Fibroblast of upper back skin (primary cell): Measurements from ENCODE around the gene ZNF569.
A peak's percentile ranks its signal among the peaks of the same experiment; 100 is the strongest.
"Not testable (repeated sequence)": the region's sequence is repeated elsewhere in the genome, so short reads cannot be mapped to it uniquely, and the experiment has no call there.

Experiments
- DNase-seq: peaks from one replicate; pipeline ENCODE4 v3.0.0-alpha.2; 2013

The ZNF569 gene

DNA sequence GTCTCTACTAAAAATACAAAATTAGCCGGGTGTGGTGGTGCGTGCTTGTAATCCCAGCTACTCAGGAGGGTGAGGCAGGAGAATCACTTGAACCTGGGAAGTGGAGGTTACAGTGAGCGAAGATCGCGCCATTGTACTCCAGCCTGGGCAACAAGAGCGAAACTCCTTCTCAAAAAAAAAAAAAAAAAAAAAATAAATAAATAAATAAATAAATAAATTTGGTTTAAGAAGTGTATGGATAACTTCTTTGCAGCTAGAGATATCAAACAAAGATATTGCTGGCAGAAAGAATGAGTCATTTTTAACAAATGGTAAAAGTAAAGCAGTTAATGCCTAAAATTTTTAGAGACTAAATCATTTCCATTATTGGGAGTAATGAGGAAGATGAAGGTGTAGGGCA, 75.8 kb downstream of the ZNF569 start:
- DNase-seq: not testable (repeated sequence)

GRCh38 chr19:37389234-37389633, 78.0 kb downstream of the ZNF569 start:
- no peak for DNase-seq

- DNase-seq: peak; percentile 96
These were observed 96.2 kb downstream of the ZNF569 start, which contains the start of gene ZNF527 for GRCh38 chr19:37370880-37371661. Gene ZNF527 (plus strand): TSS chr19:37371099. CDS start chr19:37374199, 3,100 bp downstream.

DNA sequence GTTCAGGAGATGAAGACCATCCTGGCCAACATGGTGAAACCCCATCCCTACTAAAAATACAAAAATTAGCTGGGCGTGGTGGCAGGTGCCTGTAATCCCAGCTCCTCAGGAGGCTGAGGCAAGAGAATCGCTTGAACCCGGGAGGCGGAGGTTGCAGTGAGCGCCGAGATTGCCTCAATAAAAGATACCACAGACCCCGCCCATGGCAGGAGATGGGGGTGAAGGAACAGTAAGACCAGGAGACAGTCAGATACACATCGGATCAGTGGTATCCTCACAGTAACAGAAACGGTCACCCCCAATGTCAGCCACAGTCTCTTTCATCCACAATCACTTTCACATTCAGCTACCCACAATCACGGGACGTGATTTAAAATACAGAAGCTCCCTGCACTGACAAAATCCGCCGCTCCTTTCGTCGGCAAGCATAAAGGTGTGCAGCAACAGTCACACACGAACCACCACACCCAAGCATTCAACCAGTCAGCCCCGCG, 96.8 kb downstream of the ZNF569 start:
- not testable (repeated sequence) for DNase-seq

GRCh38 chr19:37362733-37363132, 104.5 kb downstream of the ZNF569 start:
- DNase-seq: no peak

DNA sequence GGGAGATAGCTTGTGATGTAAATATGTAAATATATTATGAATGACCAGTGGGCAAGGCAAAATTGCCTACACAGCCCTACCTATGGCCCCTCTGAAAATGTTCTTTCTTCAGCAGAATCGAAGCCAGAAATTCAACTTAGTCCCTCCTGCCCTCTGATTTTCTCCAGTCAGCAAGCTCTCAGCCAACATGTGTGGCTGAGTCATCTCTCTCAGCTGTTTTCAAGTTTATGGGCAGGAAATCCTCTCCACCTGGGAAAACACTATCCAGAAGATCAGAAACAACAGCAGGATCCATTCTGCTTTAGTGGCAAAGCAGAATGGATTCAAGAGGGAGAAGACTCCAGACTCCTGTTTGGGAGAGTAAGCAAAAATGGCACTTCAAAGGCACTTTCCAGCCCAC, 105.2 kb downstream of the ZNF569 start:
- DNase-seq: no peak
